Spleen (tissue), 11 donors: ENCODE data around the gene CLDN4. TPM values are rescaled to one million over a fixed set of nuclear protein-coding genes. Genes with fewer than 3 reads are reported as not detected.
A peak's percentile ranks its signal among the peaks of the same experiment; 100 is the strongest.

ENCODE experiments used
- DNase-seq: peaks from one replicate; pipeline ENCODE4 v3.0.0-alpha.2; 2020
- H3K27ac ChIP-seq, 8 donors: fragments of 200-600 bp; sonication (generic) in 7 of 8; 1 replicate in 4 of 8; 2 replicates in 4 of 8; pipeline versions ENCODE4 v1.5.0 to v1.8.0; 2016 to 2021; ENCODE audit warnings: inconsistent platforms in 4 of 8, mild to moderate bottlenecking in 4 of 8, moderate library complexity in 1 of 8
- H3K27me3 ChIP-seq, 7 donors: fragments of 200-600 bp; sonication (generic) in 6 of 7; replicated peaks in 1 of 7; 1 replicate in 4 of 7; 2 replicates in 3 of 7; pipeline versions ENCODE4 v1.5.0 to v1.8.0; 2016 to 2021; ENCODE audit warnings: inconsistent platforms in 3 of 7, mild to moderate bottlenecking in 1 of 7
- H3K36me3 ChIP-seq, 6 donors: fragments of 200-600 bp; sonication (generic) in 5 of 6; 1 replicate in 4 of 6; 2 replicates in 2 of 6; pipeline versions ENCODE4 v1.5.0 to v1.8.0; 2016 to 2021; ENCODE audit warnings: inconsistent platforms in 2 of 6
- H3K4me1 ChIP-seq, 6 donors: fragments of 200-600 bp; sonication (generic) in 5 of 6; 1 replicate in 3 of 6; 2 replicates in 3 of 6; pipeline versions ENCODE4 v1.5.0 to v1.8.0; 2016 to 2021; ENCODE audit warnings: inconsistent platforms in 3 of 6
- H3K4me3 ChIP-seq, 8 donors: fragments of 200-600 bp; sonication (generic) in 7 of 8; 1 replicate in 4 of 8; 2 replicates in 4 of 8; pipeline versions ENCODE4 v1.5.0 to v1.8.0; 2016 to 2021; ENCODE audit warnings: inconsistent platforms in 4 of 8, mild to moderate bottlenecking in 4 of 8, moderate library complexity in 2 of 8
- H3K9me3 ChIP-seq, 8 donors: fragments of 200-600 bp; sonication (generic) in 7 of 8; 1 replicate in 4 of 8; 2 replicates in 4 of 8; pipeline versions ENCODE4 v1.5.0 to v1.8.0; 2016 to 2021; ENCODE audit warnings: inconsistent platforms in 4 of 8
- POLR2A ChIP-seq, 3 donors: fragments of 450-650 bp; IDR thresholded peaks; one replicate each; pipeline ENCODE4 v1.5.1; 2017; ENCODE audit warnings: antibody characterized with exemption in 3 of 3, mild to moderate bottlenecking in 1 of 3
- POLR2AphosphoS5 ChIP-seq, 3 donors: sonication (generic); formaldehyde crosslinking; IDR thresholded peaks; one replicate each; pipeline ENCODE4 v1.5.1; 2017; ENCODE audit warnings: antibody characterized with exemption in 3 of 3
- WGBS, 5 donors: extraction: QIAGEN DNeasy Blood & Tissue Kit in 3 of 5; methylation state at CpG; one replicate each; pipeline versions ENCODE4 v1.1.5 to v1.1.7; 2013 to 2018; 5-methylcytosine and 5-hydroxymethylcytosine counted together
- intact Hi-C: fragments of 100-400 bp; cut with DNase I; formaldehyde crosslinking; loops from one replicate; pipeline ENCODE4 v1.15.0; 2023; ENCODE audit warnings: low total_unique reads
- polyA plus RNA-seq, 3 donors: library from polyadenylated mRNA; stranded (reverse); fragments of 200-250 nt; gene quantifications; one replicate each; pipeline ENCODE4 v1.2.1, GENCODE V29; 2013
- total RNA-seq, 7 donors: library from RNA; depleted of rRNA in 3 of 7; stranded (reverse); fragments of >200 nt in 3 of 7; fragmentation: NEBNext Ultra II Directional in 4 of 7; extraction: Animal tissue kit (Norgen Biotek cat#: 25700) in 4 of 7; gene quantifications; one replicate each; pipeline versions ENCODE4 v1.1.0 to v1.2.1, GENCODE V29; 2016 to 2021
- TF ChIP-seq, protein P1 (sequence below), 11 experiments: fragments of 200-600 bp in 7 of 11; fragments of 450-650 bp in 4 of 11; sonication (generic) in 4 of 11; IDR thresholded peaks in 8 of 11; conservative IDR thresholded peaks in 3 of 11; 1 replicate in 7 of 11; 2 replicates in 4 of 11; pipeline versions ENCODE4 v1.4.0 to v1.8.0; 2016 to 2021; ENCODE audit warnings: antibody characterized with exemption in 11 of 11, inconsistent platforms in 4 of 11, mild to moderate bottlenecking in 1 of 11
- donor health status: healthy with polysubstance abuse.
- donor health status: DM: no; HTN: no; CAD: no; lungs with moderate emphysema.
- donor health status: DM: no; HTN: no; CAD: no.
- donor health status: Bipolar disorder and iron deficiency.
- donor health status: healthy.
- donor health status: DM: no; HTN: no; CAD: no.
- donor health status: DM: yes; HTN: yes; CAD: no.

CLDN4 gene
- total and polyA plus RNA-seq, 10 donors, result 0.13 to 1.0 (median 0.33) TPM; not detected in 1

DNA sequence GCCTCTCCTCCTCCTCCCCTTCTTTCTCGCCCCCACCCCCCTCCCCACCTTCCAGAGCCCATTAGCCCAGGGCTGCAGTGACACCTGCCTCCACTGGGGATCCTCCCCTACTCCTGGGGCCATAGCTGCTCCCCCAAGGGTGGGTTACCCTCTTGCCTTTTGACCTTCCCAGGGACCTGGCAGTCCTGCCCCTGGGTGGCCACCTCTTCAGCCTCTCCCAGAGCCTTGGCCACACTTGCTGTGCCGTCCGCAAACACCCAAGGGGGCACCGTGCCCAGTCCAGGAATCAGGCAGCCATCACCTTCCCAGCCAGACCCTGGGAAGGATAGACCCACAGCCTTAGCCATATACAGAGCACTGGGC is 19.8 kb upstream of the CLDN4 start:
- H3K36me3 ChIP-seq, result no peaks in the 10 kb centered on the region
- no peak for TF ChIP-seq POLR2AphosphoS5 (IDR thresholded peaks at IDR 0.05)
- TF ChIP-seq POLR2A (IDR thresholded peaks at IDR 0.05), result no peak
- TF ChIP-seq, protein P1, sequence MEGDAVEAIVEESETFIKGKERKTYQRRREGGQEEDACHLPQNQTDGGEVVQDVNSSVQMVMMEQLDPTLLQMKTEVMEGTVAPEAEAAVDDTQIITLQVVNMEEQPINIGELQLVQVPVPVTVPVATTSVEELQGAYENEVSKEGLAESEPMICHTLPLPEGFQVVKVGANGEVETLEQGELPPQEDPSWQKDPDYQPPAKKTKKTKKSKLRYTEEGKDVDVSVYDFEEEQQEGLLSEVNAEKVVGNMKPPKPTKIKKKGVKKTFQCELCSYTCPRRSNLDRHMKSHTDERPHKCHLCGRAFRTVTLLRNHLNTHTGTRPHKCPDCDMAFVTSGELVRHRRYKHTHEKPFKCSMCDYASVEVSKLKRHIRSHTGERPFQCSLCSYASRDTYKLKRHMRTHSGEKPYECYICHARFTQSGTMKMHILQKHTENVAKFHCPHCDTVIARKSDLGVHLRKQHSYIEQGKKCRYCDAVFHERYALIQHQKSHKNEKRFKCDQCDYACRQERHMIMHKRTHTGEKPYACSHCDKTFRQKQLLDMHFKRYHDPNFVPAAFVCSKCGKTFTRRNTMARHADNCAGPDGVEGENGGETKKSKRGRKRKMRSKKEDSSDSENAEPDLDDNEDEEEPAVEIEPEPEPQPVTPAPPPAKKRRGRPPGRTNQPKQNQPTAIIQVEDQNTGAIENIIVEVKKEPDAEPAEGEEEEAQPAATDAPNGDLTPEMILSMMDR (IDR thresholded peaks at IDR 0.05 in 8 of 11, conservative IDR thresholded peaks at IDR 0.05 in 3 of 11), result no peak
- H3K27me3 ChIP-seq, result peaks cover 0 to 24% (median 3%) of the 10 kb centered on the region in 7 donors
- H3K4me1 ChIP-seq, result no peaks in the 10 kb centered on the region
- DNase-seq, result peak; percentile 56
- 55 to 83% (median 61%) methylated on average over 3 to 4 of the region's 4 CpGs for WGBS, 5 donors
- H3K9me3 ChIP-seq, result peaks cover 0 to 20% (median 16%) of the 10 kb centered on the region in 8 donors
- no peak overlapping the region for H3K27ac ChIP-seq
- no peak overlapping the region for H3K4me3 ChIP-seq
- intact Hi-C loops, result loop anchor here (5.0 kb wide), 1 partner anchor 46 kb away; no protein-coding TSS in a partner anchor

DNA sequence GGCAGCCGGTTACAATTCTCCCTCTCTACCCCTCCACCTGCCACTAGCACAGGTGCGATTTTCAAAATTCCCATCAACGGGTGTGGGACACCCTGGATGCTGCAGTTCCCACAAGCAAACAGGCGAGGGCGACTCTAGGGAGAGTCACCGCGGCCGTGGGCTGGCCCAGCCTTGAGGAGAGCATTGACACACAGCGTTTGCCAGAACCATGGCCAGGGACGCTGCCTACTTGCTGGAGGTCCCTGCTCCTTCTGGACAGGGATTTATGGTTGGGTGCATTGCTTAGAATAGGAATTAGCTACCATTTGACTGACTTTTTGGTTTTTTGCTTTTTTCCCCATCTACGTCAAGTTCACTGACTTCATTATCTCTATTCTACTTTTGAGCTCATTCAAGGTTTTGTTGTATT is 19.0 kb upstream of the CLDN4 start:
- 12 to 15% (median 14%) methylated on average over 11 of the region's 11 CpGs for WGBS, 5 donors
- H3K27me3 ChIP-seq, result peaks cover 0 to 24% (median 3%) of the 10 kb centered on the region in 7 donors
- intact Hi-C loops, result loop anchor here (5.0 kb wide), 1 partner anchor 46 kb away; no protein-coding TSS in a partner anchor
- H3K4me3 ChIP-seq, result no peak overlapping the region
- no peaks in the 10 kb centered on the region for H3K36me3 ChIP-seq
- H3K27ac ChIP-seq, result no peak overlapping the region
- DNase-seq, result peak; percentile 86
- H3K9me3 ChIP-seq, result peaks cover 0 to 20% (median 16%) of the 10 kb centered on the region in 8 donors
- TF ChIP-seq POLR2A (IDR thresholded peaks at IDR 0.05) (no peak), POLR2AphosphoS5 (IDR thresholded peaks at IDR 0.05) (peak in 2 of 3 donors; percentile 14 to 26)
- TF ChIP-seq, protein P1 (IDR thresholded peaks at IDR 0.05 in 8 of 11, conservative IDR thresholded peaks at IDR 0.05 in 3 of 11), result peak; percentile 66 to 87 (median 79)
- H3K4me1 ChIP-seq, result no peaks in the 10 kb centered on the region

DNA sequence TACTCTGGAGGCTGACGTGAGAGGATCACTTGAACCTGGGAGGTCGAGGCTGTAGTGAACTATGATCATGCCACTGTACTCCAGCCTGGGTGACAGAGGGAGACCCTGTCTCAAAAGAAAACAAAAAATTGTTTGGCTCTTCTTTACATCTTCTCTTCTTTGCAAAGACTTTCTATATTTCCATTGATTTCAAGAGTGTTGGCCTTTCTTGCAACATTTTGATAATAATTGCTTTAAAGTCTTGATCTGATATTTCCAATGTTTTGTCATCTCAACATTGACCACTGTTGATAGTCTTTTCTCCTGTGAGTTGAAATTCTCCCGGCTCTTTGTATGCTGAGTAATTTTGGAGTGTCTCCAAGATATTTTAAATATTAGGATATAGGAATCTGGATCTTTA is 17.8 kb upstream of the CLDN4 start:
- no peak for TF ChIP-seq POLR2A (IDR thresholded peaks at IDR 0.05)
- TF ChIP-seq POLR2AphosphoS5 (IDR thresholded peaks at IDR 0.05), result no peak
- TF ChIP-seq, protein P1 (IDR thresholded peaks at IDR 0.05 in 8 of 11, conservative IDR thresholded peaks at IDR 0.05 in 3 of 11), result no peak
- Histone ChIP-seq H3K9me3 (peaks cover 0 to 20% (median 16%) of the 10 kb centered on the region in 8 donors), H3K36me3 (no peaks in the 10 kb centered on the region), H3K27ac (no peak overlapping the region), H3K4me3 (no peak overlapping the region), H3K27me3 (peaks cover 0 to 24% (median 3%) of the 10 kb centered on the region in 7 donors), H3K4me1 (no peaks in the 10 kb centered on the region)
- intact Hi-C loops, result loop anchor here (5.0 kb wide), 1 partner anchor 44 kb away; no protein-coding TSS in a partner anchor
- no peak for DNase-seq
- WGBS, 5 donors, result 83 to 94% (median 91%) methylated on average over 3 of the region's 3 CpGs

DNA sequence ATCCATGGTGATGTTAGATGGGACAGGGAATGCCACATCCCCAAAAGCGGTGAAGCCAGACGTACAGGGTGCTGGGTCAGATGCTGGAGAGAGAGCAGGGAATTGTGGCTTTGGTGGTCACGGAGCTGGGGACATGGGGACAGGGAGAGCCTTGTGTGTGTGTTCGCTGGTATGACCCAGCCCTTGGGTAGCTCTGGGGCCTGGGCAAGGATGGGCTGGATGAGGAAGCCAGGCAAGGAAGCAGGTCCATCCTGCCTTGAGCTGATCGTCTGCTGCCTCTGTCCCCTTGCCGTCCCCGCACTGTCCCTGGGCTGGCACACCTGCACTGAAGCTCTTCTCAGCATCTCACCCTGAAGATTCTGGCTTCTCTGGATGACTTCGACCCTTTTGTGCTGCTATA is 15.4 kb upstream of the CLDN4 start:
- H3K9me3 ChIP-seq, result peaks cover 0 to 20% (median 16%) of the 10 kb centered on the region in 8 donors
- 75 to 80% (median 78%) methylated on average over 8 of the region's 8 CpGs for WGBS, 5 donors
- H3K27ac ChIP-seq, result no peak overlapping the region
- no peaks in the 10 kb centered on the region for H3K36me3 ChIP-seq
- intact Hi-C loops, result no loop called here
- H3K27me3 ChIP-seq, result peaks cover 0 to 24% (median 3%) of the 10 kb centered on the region in 7 donors
- no peaks in the 10 kb centered on the region for H3K4me1 ChIP-seq
- TF ChIP-seq POLR2AphosphoS5 (IDR thresholded peaks at IDR 0.05), result no peak
- TF ChIP-seq, protein P1 (IDR thresholded peaks at IDR 0.05 in 8 of 11, conservative IDR thresholded peaks at IDR 0.05 in 3 of 11), result no peak
- no peak for TF ChIP-seq POLR2A (IDR thresholded peaks at IDR 0.05)
- H3K4me3 ChIP-seq, result no peak overlapping the region
- peak; percentile 46 for DNase-seq
